ENCODE measurements around the gene GNAL. TPM values are rescaled to one million over a fixed set of nuclear protein-coding genes. Genes with fewer than 3 reads are reported as not detected.

Gene GNAL
- total RNA-seq, 4 donors from 2014 or later = 13.3 to 22.0 (median 19.9) TPM

DNA sequence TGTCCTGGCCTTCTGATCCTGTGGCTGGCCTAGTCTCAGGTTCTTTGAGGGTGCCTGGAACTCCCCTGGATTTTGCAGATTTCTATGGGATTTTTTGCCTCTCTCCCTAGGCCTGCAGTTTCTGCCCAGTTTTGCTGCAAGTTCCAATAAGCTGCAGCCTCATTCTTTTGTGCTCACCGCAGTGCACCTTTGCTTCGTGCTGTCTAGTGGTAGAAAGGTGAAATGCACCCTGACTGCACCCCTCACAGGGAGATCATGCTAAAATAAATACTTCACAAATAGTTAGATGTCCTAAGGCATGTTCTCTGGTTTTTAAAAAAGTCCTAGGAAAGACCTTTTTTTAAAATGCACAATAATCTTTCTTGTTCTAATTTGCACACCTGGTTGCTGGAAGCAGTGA is 72.5 kb downstream of the GNAL start:
- intact Hi-C loops (cut with DNase I) = no loop called here
- Histone ChIP-seq H3K27me3 (no peaks in the 10 kb centered on the region), H3K9me3 (no peaks in the 10 kb centered on the region), H3K27ac (replicated peaks in 1 of 4) (no peak overlapping the region), H3K4me3 (no peak overlapping the region), H3K4me1 (no peaks in the 10 kb centered on the region), H3K36me3 (peaks cover 0 to 5% (median 0%) of the 10 kb centered on the region in 4 donors)
- 83% methylated on average over 2 of the region's 2 CpGs for WGBS
- peak; percentile 4 for DNase-seq (ENCODE audit: extremely low spot score)
- TF ChIP-seq, protein P1, sequence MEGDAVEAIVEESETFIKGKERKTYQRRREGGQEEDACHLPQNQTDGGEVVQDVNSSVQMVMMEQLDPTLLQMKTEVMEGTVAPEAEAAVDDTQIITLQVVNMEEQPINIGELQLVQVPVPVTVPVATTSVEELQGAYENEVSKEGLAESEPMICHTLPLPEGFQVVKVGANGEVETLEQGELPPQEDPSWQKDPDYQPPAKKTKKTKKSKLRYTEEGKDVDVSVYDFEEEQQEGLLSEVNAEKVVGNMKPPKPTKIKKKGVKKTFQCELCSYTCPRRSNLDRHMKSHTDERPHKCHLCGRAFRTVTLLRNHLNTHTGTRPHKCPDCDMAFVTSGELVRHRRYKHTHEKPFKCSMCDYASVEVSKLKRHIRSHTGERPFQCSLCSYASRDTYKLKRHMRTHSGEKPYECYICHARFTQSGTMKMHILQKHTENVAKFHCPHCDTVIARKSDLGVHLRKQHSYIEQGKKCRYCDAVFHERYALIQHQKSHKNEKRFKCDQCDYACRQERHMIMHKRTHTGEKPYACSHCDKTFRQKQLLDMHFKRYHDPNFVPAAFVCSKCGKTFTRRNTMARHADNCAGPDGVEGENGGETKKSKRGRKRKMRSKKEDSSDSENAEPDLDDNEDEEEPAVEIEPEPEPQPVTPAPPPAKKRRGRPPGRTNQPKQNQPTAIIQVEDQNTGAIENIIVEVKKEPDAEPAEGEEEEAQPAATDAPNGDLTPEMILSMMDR (IDR thresholded peaks at IDR 0.05) = peak in 1 of 3 experiments; percentile 8
- no peak for TF ChIP-seq POLR2AphosphoS5 (IDR thresholded peaks at IDR 0.05)

DNA sequence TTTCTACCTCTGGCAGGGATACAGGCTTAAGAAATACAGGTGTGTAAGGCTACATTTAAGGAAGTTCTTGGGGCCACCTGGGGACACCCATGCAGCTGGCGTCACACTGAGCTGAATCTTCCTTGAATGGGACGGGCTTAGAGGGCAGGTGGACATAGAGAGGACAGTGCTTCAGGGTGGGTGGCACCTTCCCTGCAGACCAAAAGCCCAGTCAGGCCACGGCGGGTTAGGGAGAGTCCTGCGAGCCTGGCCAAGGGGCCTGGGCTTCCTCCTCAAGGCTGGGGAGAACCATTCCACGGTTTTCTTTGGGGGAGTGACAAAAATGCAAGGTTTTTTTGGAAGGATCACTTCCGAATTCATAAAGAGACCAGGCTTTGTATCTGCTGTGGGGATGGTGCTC is 73.4 kb downstream of the GNAL start:
- 87% methylated on average over 3 of the region's 7 CpGs for WGBS
- peak; percentile 60 for DNase-seq (ENCODE audit: extremely low spot score)
- H3K4me1 ChIP-seq = no peaks in the 10 kb centered on the region
- H3K27me3 ChIP-seq = no peaks in the 10 kb centered on the region
- H3K4me3 ChIP-seq = no peak overlapping the region
- no peaks in the 10 kb centered on the region for H3K9me3 ChIP-seq
- H3K27ac ChIP-seq (replicated peaks in 1 of 4) = no peak overlapping the region
- H3K36me3 ChIP-seq = peaks cover 0 to 5% (median 0%) of the 10 kb centered on the region in 4 donors
- intact Hi-C loops (cut with DNase I) = no loop called here
- TF ChIP-seq POLR2AphosphoS5 (IDR thresholded peaks at IDR 0.05) (no peak), POLR2A (IDR thresholded peaks at IDR 0.05; ENCODE audit: low read depth) (no peak), EP300 (IDR thresholded peaks at IDR 0.05) (no peak)
- TF ChIP-seq, protein P1 (IDR thresholded peaks at IDR 0.05) = no peak

DNA sequence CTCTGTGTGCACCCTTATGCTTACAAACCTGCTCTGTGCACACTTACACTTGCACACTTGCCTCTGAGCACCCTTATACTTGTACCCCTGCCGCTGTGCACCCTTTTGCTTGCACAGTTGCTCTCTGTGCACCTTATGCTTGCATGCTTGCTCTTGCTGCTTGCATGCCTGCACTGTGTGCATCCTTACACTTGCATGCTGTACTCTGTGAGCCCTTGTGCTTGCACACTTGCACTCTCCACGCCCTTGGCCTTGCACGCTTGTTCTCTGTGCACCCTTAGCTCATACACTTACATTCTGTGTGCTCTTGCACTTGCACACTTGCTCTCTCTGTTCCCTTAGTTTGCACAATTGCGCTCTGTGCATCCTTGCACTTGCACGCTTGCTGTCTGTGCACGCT is 78.3 kb downstream of the GNAL start:
- DNase-seq (ENCODE audit: extremely low spot score) = no peak
- H3K27ac ChIP-seq (replicated peaks in 1 of 4) = no peak overlapping the region
- no peak overlapping the region for H3K4me3 ChIP-seq
- intact Hi-C loops (cut with DNase I) = no loop called here
- TF ChIP-seq POLR2A (IDR thresholded peaks at IDR 0.05; ENCODE audit: low read depth) (no peak), POLR2AphosphoS5 (IDR thresholded peaks at IDR 0.05) (no peak), EP300 (IDR thresholded peaks at IDR 0.05) (no peak)
- TF ChIP-seq, protein P1 (IDR thresholded peaks at IDR 0.05) = no peak
- no peaks in the 10 kb centered on the region for H3K36me3 ChIP-seq
- no peaks in the 10 kb centered on the region for H3K9me3 ChIP-seq
- no peaks in the 10 kb centered on the region for H3K27me3 ChIP-seq
- H3K4me1 ChIP-seq = no peaks in the 10 kb centered on the region
- WGBS = 90% methylated on average over 6 of the region's 6 CpGs

DNA sequence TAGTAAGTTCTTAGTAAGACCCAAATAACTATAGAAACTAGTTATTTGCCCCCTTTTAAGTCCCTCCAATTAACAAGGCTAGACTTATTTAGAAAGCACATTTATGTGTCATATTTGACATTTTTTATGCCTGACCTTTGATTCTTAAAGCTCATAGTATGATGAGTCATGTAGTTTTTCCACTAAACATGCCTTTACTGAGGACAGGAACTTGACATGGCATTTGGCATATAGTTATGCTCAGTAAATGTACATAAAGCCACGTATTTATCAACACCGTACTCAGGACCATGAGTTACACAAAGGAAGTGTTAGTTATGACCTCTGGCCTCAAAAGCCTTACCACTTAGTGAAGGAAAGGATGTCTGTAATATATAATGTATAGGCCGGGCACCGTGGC is 78.9 kb downstream of the GNAL start:
- no peaks in the 10 kb centered on the region for H3K36me3 ChIP-seq
- no peaks in the 10 kb centered on the region for H3K27me3 ChIP-seq
- H3K27ac ChIP-seq (replicated peaks in 1 of 4) = no peak overlapping the region
- TF ChIP-seq POLR2AphosphoS5 (IDR thresholded peaks at IDR 0.05) (no peak), POLR2A (IDR thresholded peaks at IDR 0.05; ENCODE audit: low read depth) (no peak), EP300 (IDR thresholded peaks at IDR 0.05) (no peak)
- TF ChIP-seq, protein P1 (IDR thresholded peaks at IDR 0.05) = no peak
- no peaks in the 10 kb centered on the region for H3K9me3 ChIP-seq
- intact Hi-C loops (cut with DNase I) = no loop called here
- H3K4me3 ChIP-seq = no peak overlapping the region
- H3K4me1 ChIP-seq = no peaks in the 10 kb centered on the region
- 61% methylated on average over 4 of the region's 4 CpGs for WGBS
- peak; percentile 39 for DNase-seq (ENCODE audit: extremely low spot score)

DNA sequence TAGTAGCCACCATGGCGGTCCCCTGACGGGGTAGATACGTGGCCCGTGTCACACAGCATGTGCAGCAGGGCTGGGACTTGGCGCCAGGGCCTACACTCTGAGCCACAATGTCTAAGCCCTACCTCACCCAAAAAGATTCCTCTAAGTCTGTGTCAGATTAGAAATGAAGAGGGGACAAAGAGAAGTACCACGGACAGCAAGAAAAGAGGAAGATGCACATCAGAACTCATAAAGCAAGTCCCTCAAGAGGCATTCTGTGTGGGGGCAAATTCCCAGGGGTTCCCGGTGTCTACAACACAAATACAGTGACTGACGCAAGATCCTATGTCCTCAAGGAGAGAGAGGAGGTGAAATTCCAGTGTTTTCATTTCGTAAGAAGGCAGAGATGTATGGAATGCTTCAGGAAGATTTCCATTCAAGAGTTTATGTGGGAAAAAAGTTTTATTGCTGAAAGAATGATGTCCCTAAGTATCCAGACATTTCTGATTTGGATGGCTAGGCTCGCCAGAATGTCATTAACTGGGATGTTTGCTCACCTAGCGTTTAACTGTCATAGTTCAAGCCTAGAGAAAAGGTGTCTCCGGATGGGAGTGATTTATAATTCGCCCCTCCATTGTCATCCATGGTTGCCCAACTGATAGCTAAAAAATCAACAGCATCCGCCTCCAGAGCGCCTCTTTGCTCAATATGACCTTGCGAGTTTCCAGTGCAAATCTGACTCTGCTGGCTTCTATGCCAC is 86.5 kb downstream of the GNAL start:
- peak; percentile 72 for DNase-seq (ENCODE audit: extremely low spot score)
- Histone ChIP-seq H3K4me1 (peaks cover 0 to 12% (median 6%) of the 10 kb centered on the region in 4 donors), H3K27me3 (no peaks in the 10 kb centered on the region), H3K9me3 (no peaks in the 10 kb centered on the region), H3K4me3 (no peak overlapping the region), H3K36me3 (no peaks in the 10 kb centered on the region), H3K27ac (replicated peaks in 1 of 4) (no peak overlapping the region)
- WGBS = 94% methylated on average over 16 of the region's 16 CpGs
- TF ChIP-seq EP300 (IDR thresholded peaks at IDR 0.05) (no peak), POLR2AphosphoS5 (IDR thresholded peaks at IDR 0.05) (no peak), POLR2A (IDR thresholded peaks at IDR 0.05; ENCODE audit: low read depth) (no peak)
- TF ChIP-seq, protein P1 (IDR thresholded peaks at IDR 0.05) = no peak
- intact Hi-C loops (cut with DNase I) = no loop called here
